Left lung (tissue), 10 donors: ENCODE measurements around the gene SLC39A10. TPM values are rescaled to one million over a fixed set of nuclear protein-coding genes. Genes with fewer than 3 reads are reported as not detected.

Source experiments
- ATAC-seq: fragments of 200-7000 bp; cut with Tn5 transposase; one replicate; pipeline ENCODE4 v1.9.1; 2020; ENCODE audit warnings: moderate library complexity
- DNase-seq, 4 donors: peaks; one replicate each; pipeline ENCODE4 v3.0.0-alpha.2; 2013 to 2020
- H3K27ac ChIP-seq, 2 donors: fragments of 200-600 bp; sonication (generic) in 1 of 2; one replicate each; pipeline versions ENCODE4 v1.5.0 to v1.8.0; 2020 to 2021
- H3K27me3 ChIP-seq, 2 donors: fragments of 200-600 bp; sonication (generic) in 1 of 2; one replicate each; pipeline versions ENCODE4 v1.5.0 to v1.8.0; 2020 to 2021
- H3K36me3 ChIP-seq, 2 donors: fragments of 200-600 bp; sonication (generic) in 1 of 2; one replicate each; pipeline versions ENCODE4 v1.5.0 to v1.8.0; 2020 to 2021
- H3K4me1 ChIP-seq, 2 donors: fragments of 200-600 bp; one replicate each; pipeline ENCODE4 v1.8.0; 2021
- H3K4me3 ChIP-seq, 2 donors: fragments of 200-600 bp; sonication (generic) in 1 of 2; one replicate each; pipeline versions ENCODE4 v1.5.0 to v1.8.0; 2020 to 2021; ENCODE audit warnings: mild to moderate bottlenecking in 1 of 2
- H3K9me3 ChIP-seq, 2 donors: fragments of 200-600 bp; sonication (generic) in 1 of 2; one replicate each; pipeline versions ENCODE4 v1.5.0 to v1.8.0; 2020 to 2021
- CTCF ChIP-seq, 2 donors: fragments of 200-600 bp; sonication (generic) in 1 of 2; IDR thresholded peaks; one replicate each; pipeline versions ENCODE4 v1.5.0 to v1.8.0; 2021; ENCODE audit warnings: antibody characterized with exemption in 2 of 2
- intact Hi-C, 2 donors: fragments of 100-400 bp; cut with DNase I; formaldehyde crosslinking; loops; one replicate each; pipeline versions ENCODE4 v1.11.2 to v1.14.2; 2022
- polyA plus RNA-seq, 6 donors: library from polyadenylated mRNA; unstranded; fragments of 120-200 nt; gene quantifications; one replicate each; pipeline ENCODE4 v1.2.1, GENCODE V29; 2013; ENCODE audit not compliant: insufficient read length in 6 of 6
- total RNA-seq, 2 donors: library from RNA; stranded (reverse); fragmentation: NEBNext Ultra II Directional; extraction: Animal tissue kit (Norgen Biotek cat#: 25700); gene quantifications; one replicate each; pipeline ENCODE4 v1.2.1, GENCODE V29; 2021
- donor health status: DM: no; HTN: yes; CAD: no.
- donor health status: DM: no; HTN: no; CAD: no.

SLC39A10 gene
- total and polyA plus RNA-seq, 8 donors, result 25.7 to 58.8 (median 42.3) TPM

GRCh38 chr2:195626507-195626906 is 30.5 kb upstream of the SLC39A10 start:
- H3K36me3 ChIP-seq, result no peaks in the 10 kb centered on the region
- H3K4me1 ChIP-seq, result no peaks in the 10 kb centered on the region
- TF ChIP-seq CTCF (IDR thresholded peaks at IDR 0.05), result no peak
- no peaks in the 10 kb centered on the region for H3K9me3 ChIP-seq
- no peak overlapping the region for H3K27ac ChIP-seq
- no peak overlapping the region for H3K4me3 ChIP-seq
- DNase-seq (no peak), ATAC-seq (no peak)
- H3K27me3 ChIP-seq, result no peaks in the 10 kb centered on the region
- intact Hi-C loops, result no loop called here

- Histone ChIP-seq H3K4me1 (no peaks in the 10 kb centered on the region), H3K9me3 (no peaks in the 10 kb centered on the region), H3K4me3 (no peak overlapping the region), H3K36me3 (no peaks in the 10 kb centered on the region), H3K27me3 (no peaks in the 10 kb centered on the region), H3K27ac (no peak overlapping the region)
- ATAC-seq (no peak), DNase-seq (no peak)
- TF ChIP-seq CTCF (IDR thresholded peaks at IDR 0.05), result no peak
- intact Hi-C loops, result no loop called here
These were observed 28.4 kb upstream of the SLC39A10 start for GRCh38 chr2:195628666-195629065.

GRCh38 chr2:195632856-195633572 is 24.0 kb upstream of the SLC39A10 start:
- DNase-seq (no peak), ATAC-seq (no peak)
- no peaks in the 10 kb centered on the region for H3K4me1 ChIP-seq
- no peaks in the 10 kb centered on the region for H3K27me3 ChIP-seq
- no peak for TF ChIP-seq CTCF (IDR thresholded peaks at IDR 0.05)
- no peaks in the 10 kb centered on the region for H3K9me3 ChIP-seq
- no peaks in the 10 kb centered on the region for H3K36me3 ChIP-seq
- no peak overlapping the region for H3K27ac ChIP-seq
- no peak overlapping the region for H3K4me3 ChIP-seq
- intact Hi-C loops, result no loop called here

GRCh38 chr2:195633573-195633870 is 23.5 kb upstream of the SLC39A10 start:
- Histone ChIP-seq H3K27me3 (no peaks in the 10 kb centered on the region), H3K36me3 (no peaks in the 10 kb centered on the region), H3K9me3 (no peaks in the 10 kb centered on the region), H3K4me3 (no peak overlapping the region), H3K27ac (no peak overlapping the region), H3K4me1 (no peaks in the 10 kb centered on the region)
- DNase-seq (no peak), ATAC-seq (no peak)
- intact Hi-C loops, result no loop called here
- no peak for TF ChIP-seq CTCF (IDR thresholded peaks at IDR 0.05)

- Histone ChIP-seq H3K27me3 (no peaks in the 10 kb centered on the region), H3K4me3 (no peak overlapping the region), H3K27ac (no peak overlapping the region), H3K36me3 (no peaks in the 10 kb centered on the region), H3K4me1 (no peaks in the 10 kb centered on the region), H3K9me3 (no peaks in the 10 kb centered on the region)
- TF ChIP-seq CTCF (IDR thresholded peaks at IDR 0.05), result no peak
- no peak for ATAC-seq
- intact Hi-C loops, result no loop called here
- DNase-seq, result no peak
These were observed 23.1 kb upstream of the SLC39A10 start for GRCh38 chr2:195633974-195634373.
